Nephron progenitor cell (in vitro differentiated cells): Measurements from ENCODE around the gene ROR1.

Experiments
- DNase-seq: peaks from one replicate; pipeline ENCODE4 v3.0.0; 2021
- H3K27ac Mint-ChIP-seq: 2 replicates; pipeline ENCODE4 v1.8.0; 2021; ENCODE audit warnings: mild to moderate bottlenecking, moderate library complexity, mixed read lengths
- H3K27me3 Mint-ChIP-seq: 2 replicates; pipeline ENCODE4 v1.8.0; 2021; ENCODE audit warnings: mild to moderate bottlenecking, low read depth, mixed read lengths; ENCODE audit not compliant: poor library complexity
- H3K36me3 Mint-ChIP-seq: 2 replicates; pipeline ENCODE4 v1.8.0; 2021; ENCODE audit warnings: low read depth, mixed read lengths
- H3K4me1 Mint-ChIP-seq: 2 replicates; pipeline ENCODE4 v1.8.0; 2021; ENCODE audit warnings: mixed read lengths
- H3K4me3 Mint-ChIP-seq: 2 replicates; pipeline ENCODE4 v1.8.0; 2021; ENCODE audit warnings: mild to moderate bottlenecking, moderate library complexity, mixed read lengths
- H3K9me3 Mint-ChIP-seq: 2 replicates; pipeline ENCODE4 v1.8.0; 2021; ENCODE audit warnings: mild to moderate bottlenecking, moderate library complexity, mixed read lengths
- CTCF ChIP-seq: fragments of 200-600 bp; sonication (generic); IDR thresholded peaks from 2 replicates; pipeline ENCODE4 v1.5.0; 2021; ENCODE audit warnings: antibody characterized with exemption

The ROR1 gene

GRCh38 chr1:63775418-63776127, 1.8 kb downstream of the ROR1 start:
- Mint-ChIP-seq H3K27ac (no peak overlapping the region), H3K4me1 (peaks cover 55% of the 10 kb centered on the region), H3K27me3 (peaks cover 20% of the 10 kb centered on the region), H3K4me3 (peak overlapping the region; percentile 93), H3K36me3 (no peaks in the 10 kb centered on the region), H3K9me3 (no peaks in the 10 kb centered on the region)
- no peak for TF ChIP-seq CTCF
- no peak for DNase-seq

GRCh38 chr1:63777286-63777685, 3.5 kb downstream of the ROR1 start:
- Mint-ChIP-seq H3K27ac (no peak overlapping the region), H3K27me3 (peaks cover 20% of the 10 kb centered on the region), H3K36me3 (no peaks in the 10 kb centered on the region), H3K4me1 (peaks cover 72% of the 10 kb centered on the region), H3K4me3 (no peak overlapping the region), H3K9me3 (no peaks in the 10 kb centered on the region)
- no peak for DNase-seq
- no peak for TF ChIP-seq CTCF

- no peak overlapping the region for H3K27ac Mint-ChIP-seq
Observed at GRCh38 chr1:63777965-63778880, 4.4 kb downstream of the ROR1 start.

DNA sequence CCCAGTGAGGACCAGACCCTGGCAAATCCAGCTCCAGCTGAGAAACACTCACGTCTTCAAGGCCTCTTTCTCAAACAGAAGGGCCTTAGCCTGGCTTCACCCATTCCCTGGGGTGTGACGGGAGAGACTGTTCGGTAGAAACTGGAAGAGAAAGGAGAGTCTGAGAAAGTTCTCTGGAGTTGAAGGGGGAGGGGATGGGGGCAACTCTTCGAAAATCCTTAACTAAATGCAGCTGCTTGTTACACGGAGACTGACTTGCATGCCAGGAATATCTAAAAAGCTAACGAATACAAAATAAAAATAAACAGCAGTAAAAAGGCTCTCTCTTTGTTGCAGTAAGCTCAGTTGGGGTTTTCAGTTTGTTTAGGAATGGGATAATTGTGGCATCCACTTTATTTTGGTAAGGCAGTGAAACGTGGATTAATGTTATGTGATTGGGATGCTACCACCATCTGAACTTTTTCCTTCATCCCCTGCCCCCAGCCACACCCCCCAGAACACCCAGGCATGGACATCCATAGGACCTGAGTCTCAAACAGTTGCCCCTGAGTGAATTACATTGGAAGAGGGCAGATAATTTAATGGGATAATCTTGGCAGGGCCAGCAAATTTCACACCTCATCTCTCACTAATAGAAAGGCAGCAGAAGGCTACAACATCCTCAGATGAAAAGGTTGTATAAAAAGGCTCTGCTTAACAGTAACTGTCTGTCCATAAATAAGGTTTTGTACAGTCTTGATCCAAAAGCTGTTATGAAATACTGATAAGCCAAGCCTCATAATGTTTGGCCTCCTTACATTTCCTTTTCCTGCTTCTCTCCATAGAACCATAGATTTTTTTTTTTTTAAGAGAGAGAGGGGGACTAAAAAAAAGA, 5.8 kb downstream of the ROR1 start:
- TF ChIP-seq CTCF = no peak
- H3K36me3 Mint-ChIP-seq = no peaks in the 10 kb centered on the region
- DNase-seq = no peak
- H3K4me3 Mint-ChIP-seq = no peak overlapping the region
- peaks cover 20% of the 10 kb centered on the region for H3K27me3 Mint-ChIP-seq
- H3K27ac Mint-ChIP-seq = peak overlapping the region; percentile 83
- no peaks in the 10 kb centered on the region for H3K9me3 Mint-ChIP-seq
- peaks cover 71% of the 10 kb centered on the region for H3K4me1 Mint-ChIP-seq

More at GRCh38 chr1:63777965-63778880, 4.4 kb downstream of the ROR1 start:
- H3K36me3 Mint-ChIP-seq = no peaks in the 10 kb centered on the region
- H3K4me3 Mint-ChIP-seq = no peak overlapping the region
- DNase-seq = no peak
- no peak for TF ChIP-seq CTCF
- H3K4me1 Mint-ChIP-seq = peaks cover 72% of the 10 kb centered on the region
- no peaks in the 10 kb centered on the region for H3K9me3 Mint-ChIP-seq
- peaks cover 20% of the 10 kb centered on the region for H3K27me3 Mint-ChIP-seq

DNA sequence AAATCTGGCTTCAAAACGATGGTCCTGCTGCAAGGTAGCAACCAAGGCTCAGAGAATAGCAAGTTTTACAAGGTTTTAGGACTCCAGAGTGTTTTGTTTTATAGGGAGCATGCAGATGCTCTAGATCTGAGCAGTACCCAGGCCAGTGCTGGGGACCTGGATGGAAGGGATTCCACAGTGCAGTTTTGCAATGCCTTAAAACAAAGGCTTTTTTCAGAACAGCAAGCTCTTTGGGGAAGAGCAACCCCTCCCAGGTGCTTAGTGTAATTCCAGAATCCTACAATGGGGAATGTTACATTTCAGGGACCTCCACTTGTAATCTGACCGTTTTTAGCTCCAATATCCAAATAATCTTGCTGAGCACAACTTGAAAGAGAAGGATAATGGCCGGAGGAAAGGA, 6.7 kb downstream of the ROR1 start:
- Mint-ChIP-seq H3K36me3 (no peaks in the 10 kb centered on the region), H3K27ac (no peak overlapping the region), H3K27me3 (peaks cover 16% of the 10 kb centered on the region), H3K9me3 (no peaks in the 10 kb centered on the region), H3K4me3 (no peak overlapping the region), H3K4me1 (peaks cover 64% of the 10 kb centered on the region)
- DNase-seq = no peak
- no peak for TF ChIP-seq CTCF
